Activated CD8-positive, alpha-beta memory T cell treated with anti-CD3 and anti-CD28 coated beads for 36 hours (primary cell): ENCODE data around the gene BCL11A. TPM values are rescaled to one million over a fixed set of nuclear protein-coding genes. Genes with fewer than 3 reads are reported as not detected.

Experiments used
- CTCF ChIA-PET: fragments of 350-600 bp; sonication (Branson Sonifier 250); formaldehyde crosslinking; loops from one replicate; lab custom pipeline; 2021; ENCODE audit warnings: antibody characterized with exemption; lab: Charles Lee
- POLR2A ChIA-PET: fragments of 350-600 bp; sonication (Branson Sonifier 250); formaldehyde crosslinking; loops from one replicate; lab custom pipeline; 2021; ENCODE audit warnings: antibody characterized with exemption; lab: Charles Lee
- total RNA-seq, 2 experiments: library from RNA; stranded (reverse); gene quantifications; one replicate each; pipeline ENCODE4 v1.2.3, GENCODE V29; 2021

Gene BCL11A
- total RNA-seq, 2 experiments from 2014 or later, result 0.15 to 0.30 TPM

DNA sequence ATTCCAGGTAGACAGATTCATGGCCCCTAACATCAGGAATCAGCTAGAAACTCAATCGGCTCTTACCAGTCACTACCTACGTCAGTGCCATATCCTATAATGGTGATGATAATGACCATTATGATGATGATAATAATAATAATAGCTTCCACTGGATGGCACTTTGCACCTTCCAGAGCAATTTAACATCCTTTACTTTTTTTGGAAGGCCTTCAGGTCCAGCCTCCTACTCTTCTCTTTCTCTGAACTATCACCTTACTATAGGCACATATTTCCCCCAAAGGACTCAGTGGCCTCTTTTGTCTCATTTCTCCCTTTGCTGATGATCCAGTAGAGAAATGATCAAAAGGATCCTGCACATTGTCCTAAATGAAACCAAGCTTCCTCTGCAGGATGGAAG is 56.0 kb downstream of the BCL11A start:
- CTCF ChIA-PET, result no interaction called here
- POLR2A ChIA-PET, result interaction anchor here (0.6 kb wide), 1 partner anchor 32 kb away, joined by 4 read pairs; no protein-coding TSS in a partner anchor

GRCh38 chr2:60496956-60497355 is 56.5 kb downstream of the BCL11A start:
- POLR2A ChIA-PET, result no interaction called here
- CTCF ChIA-PET, result no interaction called here

- ChIA-PET POLR2A (no interaction called here), CTCF (no interaction called here)
These were observed 57.0 kb downstream of the BCL11A start for GRCh38 chr2:60496475-60496874.

GRCh38 chr2:60495041-60495625 is 58.3 kb downstream of the BCL11A start:
- ChIA-PET CTCF (no interaction called here), POLR2A (no interaction called here)

- CTCF ChIA-PET, result no interaction called here
These were observed 59.6 kb downstream of the BCL11A start for GRCh38 chr2:60493804-60494387.

GRCh38 chr2:60492548-60492947 is 60.9 kb downstream of the BCL11A start:
- ChIA-PET CTCF (no interaction called here), POLR2A (no interaction called here)

More at GRCh38 chr2:60493804-60494387, 59.6 kb downstream of the BCL11A start:
- POLR2A ChIA-PET, result no interaction called here

DNA sequence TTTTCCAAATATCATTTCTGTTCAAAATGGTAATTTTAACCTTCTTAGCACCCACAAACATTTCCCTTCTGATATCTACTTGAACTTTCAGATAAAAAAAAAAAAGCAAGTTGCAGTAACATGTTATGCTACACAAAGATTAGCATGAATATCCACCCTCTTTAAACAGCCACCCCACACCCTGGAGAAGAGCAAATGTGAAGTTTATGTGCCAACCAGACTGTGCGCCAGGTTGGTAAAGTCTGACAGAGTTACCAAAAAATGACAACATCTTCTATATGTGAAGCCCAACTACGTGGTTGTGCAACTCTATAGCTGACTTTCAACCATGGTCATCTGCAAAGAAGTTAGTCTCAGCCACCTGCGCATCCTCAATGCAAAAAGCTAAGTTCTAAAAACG is 62.6 kb downstream of the BCL11A start:
- ChIA-PET POLR2A (no interaction called here), CTCF (no interaction called here)

DNA sequence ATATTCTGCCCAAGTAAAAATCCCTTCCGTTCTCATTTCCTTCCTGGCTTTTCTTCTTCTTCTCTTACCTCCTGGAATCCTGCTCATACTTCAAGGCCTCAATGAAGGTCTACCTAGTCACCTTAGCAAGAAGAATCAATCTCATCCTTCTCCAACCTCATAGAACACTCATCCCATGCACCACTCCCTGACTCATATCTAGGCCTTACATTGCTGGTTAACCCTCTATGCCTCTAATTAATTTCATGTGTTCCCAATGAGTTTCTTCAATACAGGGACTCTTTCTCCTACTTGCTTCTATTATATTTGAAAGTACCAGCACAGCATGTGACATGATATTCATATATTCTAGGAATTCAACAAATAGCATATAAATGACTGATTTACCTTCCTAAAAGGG is 63.0 kb downstream of the BCL11A start:
- POLR2A ChIA-PET, result no interaction called here
- CTCF ChIA-PET, result no interaction called here

DNA sequence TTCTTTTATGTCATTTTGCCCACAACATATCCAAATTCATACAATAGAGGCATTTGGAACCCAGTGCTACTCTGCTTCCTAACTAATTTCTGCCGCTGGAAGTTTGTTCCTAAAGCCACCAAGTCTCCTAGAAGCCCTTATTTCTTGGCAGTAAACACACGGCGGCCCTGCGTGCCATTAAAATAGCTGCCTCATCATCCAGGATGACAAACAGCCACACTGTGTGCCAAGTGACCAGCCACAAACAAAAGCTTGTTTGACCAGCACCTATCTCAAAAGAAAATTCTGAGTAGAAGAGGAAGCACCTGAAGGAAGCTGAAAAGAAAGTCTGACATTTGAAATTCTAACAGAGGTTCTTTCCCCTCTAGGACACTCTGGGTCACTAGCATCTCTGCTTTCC is 64.2 kb downstream of the BCL11A start:
- ChIA-PET CTCF (no interaction called here), POLR2A (no interaction called here)

DNA sequence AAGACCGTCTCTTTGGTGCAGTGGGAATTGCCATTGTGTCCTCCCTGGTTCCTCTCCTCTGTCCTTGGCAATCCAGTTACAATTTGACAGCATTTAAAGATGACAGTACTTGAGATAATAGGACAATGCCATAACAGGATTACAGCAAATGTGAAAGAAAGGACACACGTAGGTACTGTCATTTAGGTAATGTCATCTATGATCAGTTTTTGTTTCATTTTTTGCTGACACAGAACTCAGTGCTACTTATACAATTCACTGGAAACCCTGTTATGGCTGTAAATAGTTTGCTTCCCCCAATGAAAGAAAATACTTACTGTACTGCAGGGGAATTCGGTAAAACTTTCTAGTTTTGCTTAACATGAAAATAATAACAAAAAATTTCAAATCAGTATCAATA is 65.2 kb downstream of the BCL11A start:
- ChIA-PET CTCF (no interaction called here), POLR2A (no interaction called here)

DNA sequence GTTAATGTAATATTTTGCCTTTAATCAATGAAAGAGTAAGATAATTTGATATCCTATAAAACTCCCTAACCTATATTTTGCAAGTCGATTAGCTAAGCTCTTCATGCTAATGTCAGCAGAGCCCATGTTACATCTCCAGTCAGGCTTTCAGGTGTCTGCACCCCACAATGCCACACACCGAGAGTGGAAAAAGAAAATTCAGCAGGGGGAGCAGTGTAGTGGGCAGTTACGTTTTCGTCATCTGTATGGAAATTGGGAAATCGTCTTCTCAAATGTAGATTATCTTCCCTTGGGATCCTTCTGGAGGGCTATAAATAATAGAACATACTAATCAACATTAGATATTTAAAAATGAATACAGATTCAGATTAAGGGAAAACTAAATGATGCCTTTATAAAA is 66.3 kb downstream of the BCL11A start:
- CTCF ChIA-PET, result no interaction called here
- POLR2A ChIA-PET, result no interaction called here

DNA sequence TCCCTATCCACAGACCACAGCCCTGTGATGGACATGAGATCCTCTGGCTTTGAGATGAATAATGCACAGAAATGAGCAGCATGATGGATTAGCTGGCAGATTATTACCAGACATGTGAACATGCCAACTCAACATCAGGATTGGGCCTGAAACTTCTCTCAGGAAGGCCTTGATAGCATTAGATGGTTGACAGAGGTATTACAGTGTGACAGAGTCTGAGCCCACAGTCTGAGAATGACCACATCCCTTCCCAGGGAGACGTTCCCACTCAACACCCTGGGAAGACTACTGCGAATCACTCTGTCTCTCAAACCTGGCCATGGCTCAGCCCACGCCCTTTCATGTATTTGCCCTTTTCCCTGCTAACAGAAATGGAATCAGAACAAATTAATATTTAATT is 66.9 kb downstream of the BCL11A start:
- ChIA-PET CTCF (no interaction called here), POLR2A (no interaction called here)

DNA sequence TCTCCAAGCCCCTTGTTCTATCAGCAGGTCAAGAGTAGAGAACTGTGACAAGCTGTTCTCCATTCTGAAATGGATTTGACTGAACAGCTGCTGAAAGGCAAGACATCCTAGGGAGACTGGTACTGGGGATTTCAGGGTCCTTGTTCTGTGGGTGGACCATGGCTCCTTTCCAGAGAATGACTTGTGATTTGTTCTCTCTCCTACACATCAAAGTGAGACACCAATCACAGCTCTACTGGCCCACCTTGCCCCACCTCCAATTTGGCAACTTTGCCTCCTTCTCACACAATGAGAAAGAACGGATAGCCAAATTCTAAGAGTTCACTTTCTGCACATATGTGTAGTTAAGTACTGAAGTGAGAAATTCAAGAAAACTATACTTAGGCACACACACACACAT is 67.4 kb downstream of the BCL11A start:
- ChIA-PET CTCF (no interaction called here), POLR2A (no interaction called here)

DNA sequence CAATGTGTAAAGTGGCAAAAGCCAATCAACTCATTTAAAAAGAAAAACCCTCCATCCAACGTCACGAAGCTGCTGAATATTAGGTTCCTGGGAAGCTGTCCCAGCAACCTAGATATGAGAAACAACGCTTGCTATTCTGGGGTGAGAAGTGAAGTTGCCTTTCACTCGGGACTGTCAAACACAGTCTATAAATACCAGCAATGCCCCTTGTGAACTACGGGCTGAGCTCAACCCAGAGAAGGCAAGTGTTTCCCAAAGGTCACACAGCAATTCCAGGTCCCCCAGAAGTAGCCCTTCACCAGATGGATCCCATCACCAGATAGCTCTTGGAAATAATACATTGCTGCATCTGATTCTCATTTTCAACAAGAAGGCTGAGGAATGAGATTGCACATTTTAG is 67.9 kb downstream of the BCL11A start:
- POLR2A ChIA-PET, result no interaction called here
- CTCF ChIA-PET, result no interaction called here

DNA sequence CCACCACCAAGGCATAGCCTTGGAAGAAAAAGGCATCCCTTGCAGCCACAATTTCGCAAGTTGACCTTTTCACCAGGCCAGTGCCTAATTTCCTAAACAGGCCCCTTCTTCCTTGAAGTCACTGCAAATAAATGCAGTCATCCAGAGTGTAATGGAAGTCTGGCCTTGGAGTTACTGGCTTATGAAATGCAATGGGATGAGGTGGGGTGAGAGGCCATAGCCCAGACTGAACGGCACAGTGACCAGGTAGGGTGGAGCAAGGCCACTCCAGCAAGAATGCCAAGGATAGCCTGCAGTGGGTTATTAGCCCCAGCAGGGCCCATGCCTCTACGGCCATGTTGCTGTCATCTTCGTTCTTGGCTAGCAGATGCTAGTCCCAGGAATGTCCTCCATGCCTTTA is 68.4 kb downstream of the BCL11A start:
- CTCF ChIA-PET, result no interaction called here
- POLR2A ChIA-PET, result no interaction called here

GRCh38 chr2:60484133-60484645 is 69.3 kb downstream of the BCL11A start:
- ChIA-PET POLR2A (no interaction called here), CTCF (no interaction called here)

GRCh38 chr2:60483401-60483800 is 70.1 kb downstream of the BCL11A start:
- ChIA-PET CTCF (no interaction called here), POLR2A (no interaction called here)

DNA sequence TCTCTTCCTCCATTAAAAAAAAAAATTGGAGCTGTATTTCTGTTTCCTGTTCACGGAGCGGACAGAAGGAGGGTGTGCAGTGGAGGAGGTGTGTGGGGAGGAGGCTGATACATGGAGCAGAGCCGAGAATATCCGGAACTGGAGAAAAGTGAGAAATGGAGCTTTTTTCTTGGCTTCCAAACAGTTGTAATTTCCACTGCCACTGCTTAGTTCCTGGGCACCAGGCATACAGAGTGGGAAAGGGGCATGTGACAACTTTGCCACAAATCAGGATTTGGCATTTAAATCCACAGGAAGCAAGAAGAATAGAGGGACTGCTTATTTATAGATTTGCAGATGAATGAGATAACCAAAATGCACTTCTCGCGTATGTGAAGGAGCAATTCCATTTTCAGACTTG is 71.2 kb downstream of the BCL11A start:
- CTCF ChIA-PET, result interaction anchor here (0.6 kb wide), 1 partner anchor 73 kb away, joined by 4 read pairs; no protein-coding TSS in a partner anchor
- POLR2A ChIA-PET, result no interaction called here

GRCh38 chr2:60481257-60481656 is 72.2 kb downstream of the BCL11A start:
- ChIA-PET CTCF (no interaction called here), POLR2A (no interaction called here)

DNA sequence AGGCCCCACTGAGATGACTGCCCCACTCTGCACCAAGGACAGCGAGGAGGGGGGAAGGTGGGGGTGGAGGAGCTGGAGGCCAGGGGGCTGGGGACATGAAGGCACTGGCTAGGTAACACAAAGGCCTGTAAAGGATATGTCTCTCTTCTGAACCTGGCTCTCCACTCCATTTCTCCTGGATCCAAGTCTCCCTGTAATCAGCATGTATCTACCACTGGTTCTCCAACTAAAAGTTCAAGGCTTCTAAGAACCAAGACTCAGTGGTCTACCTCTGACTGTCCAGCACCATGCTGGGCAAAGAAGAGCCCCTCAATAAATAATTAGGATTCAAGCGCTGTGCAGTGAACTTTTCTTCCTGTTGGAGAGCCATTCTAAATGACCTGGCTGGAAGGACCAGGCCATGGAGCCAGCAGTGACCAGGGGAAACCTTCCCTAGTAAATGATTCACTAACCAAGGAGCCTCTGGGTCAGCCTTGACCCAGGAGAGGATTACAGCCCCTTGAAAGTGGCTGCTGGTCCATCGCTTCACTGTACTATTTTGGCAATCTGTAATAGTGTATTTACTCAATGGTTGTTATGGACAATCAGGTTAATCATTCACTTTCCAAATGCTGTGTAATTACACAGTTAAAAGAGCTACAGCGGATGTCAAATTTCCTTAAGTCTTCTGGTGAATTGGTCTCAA is 73.2 kb downstream of the BCL11A start:
- POLR2A ChIA-PET, result no interaction called here

More for the DNA sequence above, 73.2 kb downstream of the BCL11A start:
- CTCF ChIA-PET, result no interaction called here
